ENCODE results near the gene C7orf25. TPM values are rescaled to one million over a fixed set of nuclear protein-coding genes. Genes with fewer than 3 reads are reported as not detected.

C7orf25 gene
- polyA plus RNA-seq, 4 donors: 4.0 to 8.5 (median 6.5) TPM

DNA sequence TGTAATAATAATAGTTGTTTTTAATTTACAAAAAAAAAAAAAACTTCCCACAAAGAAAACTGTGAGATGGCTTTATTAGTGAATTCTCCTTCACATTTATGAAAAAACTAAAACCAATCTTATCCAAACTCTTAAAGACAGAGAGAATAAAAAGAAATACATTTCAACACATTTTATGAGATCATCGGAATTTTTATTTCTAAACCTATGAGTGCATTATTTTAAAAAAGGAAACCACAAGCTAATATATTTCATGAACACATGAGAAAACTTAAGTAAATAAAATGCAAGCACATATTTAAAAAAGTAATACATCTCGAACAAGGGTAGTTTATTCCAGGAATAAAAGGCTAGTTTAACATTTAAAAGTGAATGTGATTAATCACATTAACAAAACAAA lies 31.5 kb downstream of the C7orf25 start:
- DNase-seq (ENCODE audit: low read depth in 4 of 4, low spot score in 2 of 4): no peak

DNA sequence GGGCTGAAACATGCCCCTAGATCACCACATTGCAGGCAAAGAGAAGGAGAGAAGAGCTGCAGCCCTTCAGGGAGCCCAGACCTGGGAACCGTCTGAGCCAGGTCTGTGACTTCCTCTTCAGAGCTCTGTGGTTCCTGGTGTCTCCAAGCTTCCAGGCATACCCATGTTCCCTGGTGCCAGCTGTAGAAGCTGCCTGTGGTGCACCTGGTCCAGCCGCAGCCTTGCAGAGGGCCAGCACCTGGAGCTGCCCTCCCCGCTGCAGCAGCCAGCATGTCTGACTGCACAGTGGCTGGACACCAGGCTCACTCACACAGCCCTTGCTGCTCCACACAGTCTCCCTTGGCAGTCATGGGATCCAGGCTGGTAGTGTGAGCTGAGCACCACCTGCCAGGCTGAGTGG lies 33.6 kb downstream of the C7orf25 start:
- no peak for DNase-seq (ENCODE audit: low read depth in 4 of 4, low spot score in 2 of 4)

DNA sequence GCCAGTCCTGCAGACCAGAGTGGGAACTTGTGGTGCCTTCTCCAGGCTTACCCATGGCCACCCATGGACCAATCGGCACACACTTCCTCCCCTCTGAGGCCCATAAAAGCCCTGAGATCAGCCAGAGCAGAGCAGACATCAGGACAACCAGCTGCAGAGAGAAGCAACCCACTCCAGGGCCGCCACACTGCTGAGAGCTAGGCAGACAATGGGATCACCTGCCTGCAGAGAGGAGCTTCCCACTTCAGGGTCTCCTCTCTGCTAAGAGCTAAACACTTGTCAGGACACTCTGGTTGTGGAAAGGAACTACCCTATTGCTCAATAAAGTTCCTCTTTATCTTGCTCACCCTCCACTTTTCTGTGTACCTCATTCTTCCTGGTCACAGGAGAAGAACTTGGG lies 34.0 kb downstream of the C7orf25 start:
- DNase-seq (ENCODE audit: low read depth in 4 of 4, low spot score in 2 of 4): no peak

DNA sequence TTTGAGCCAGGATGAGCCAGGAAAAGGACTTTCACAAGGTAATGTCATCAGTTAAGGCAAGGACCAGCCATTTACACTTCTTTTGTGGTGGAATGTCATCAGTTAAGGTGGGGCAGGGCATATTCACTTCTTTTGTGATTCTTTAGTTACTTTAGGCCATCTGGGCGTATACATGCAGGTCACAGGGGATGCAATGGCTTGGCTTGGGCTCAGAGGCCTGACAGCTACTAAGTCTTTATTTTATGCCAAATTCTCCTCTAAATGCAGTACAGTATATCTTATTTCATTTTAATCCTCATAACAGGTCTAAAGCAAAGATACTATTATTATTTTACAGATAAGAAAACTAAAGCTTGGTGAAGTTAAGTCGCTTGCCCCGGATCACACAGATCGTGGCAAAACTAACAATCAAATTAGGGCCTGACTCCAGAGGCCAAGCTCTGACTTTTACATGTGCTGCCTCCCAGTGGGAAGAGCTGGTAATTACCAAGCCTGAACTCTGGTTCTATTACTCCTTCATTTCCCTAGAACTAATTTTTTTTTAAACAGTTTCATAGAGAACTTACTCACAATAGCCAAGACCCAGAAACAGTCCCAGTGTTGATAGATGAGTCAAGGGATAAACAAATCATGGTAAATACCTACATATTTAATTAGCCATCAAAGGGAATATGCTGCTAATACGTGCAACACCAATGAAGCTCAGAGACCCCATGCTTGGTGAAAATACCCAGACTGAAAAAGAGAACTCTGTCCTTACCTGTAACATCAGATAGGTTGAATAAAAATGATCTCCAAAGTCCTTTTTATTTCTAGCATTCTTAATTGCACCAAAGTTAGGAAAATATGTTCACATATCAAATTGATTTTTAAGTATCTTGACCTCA lies 35.4 kb downstream of the C7orf25 start:
- DNase-seq (ENCODE audit: low read depth in 4 of 4, low spot score in 2 of 4): no peak

DNA sequence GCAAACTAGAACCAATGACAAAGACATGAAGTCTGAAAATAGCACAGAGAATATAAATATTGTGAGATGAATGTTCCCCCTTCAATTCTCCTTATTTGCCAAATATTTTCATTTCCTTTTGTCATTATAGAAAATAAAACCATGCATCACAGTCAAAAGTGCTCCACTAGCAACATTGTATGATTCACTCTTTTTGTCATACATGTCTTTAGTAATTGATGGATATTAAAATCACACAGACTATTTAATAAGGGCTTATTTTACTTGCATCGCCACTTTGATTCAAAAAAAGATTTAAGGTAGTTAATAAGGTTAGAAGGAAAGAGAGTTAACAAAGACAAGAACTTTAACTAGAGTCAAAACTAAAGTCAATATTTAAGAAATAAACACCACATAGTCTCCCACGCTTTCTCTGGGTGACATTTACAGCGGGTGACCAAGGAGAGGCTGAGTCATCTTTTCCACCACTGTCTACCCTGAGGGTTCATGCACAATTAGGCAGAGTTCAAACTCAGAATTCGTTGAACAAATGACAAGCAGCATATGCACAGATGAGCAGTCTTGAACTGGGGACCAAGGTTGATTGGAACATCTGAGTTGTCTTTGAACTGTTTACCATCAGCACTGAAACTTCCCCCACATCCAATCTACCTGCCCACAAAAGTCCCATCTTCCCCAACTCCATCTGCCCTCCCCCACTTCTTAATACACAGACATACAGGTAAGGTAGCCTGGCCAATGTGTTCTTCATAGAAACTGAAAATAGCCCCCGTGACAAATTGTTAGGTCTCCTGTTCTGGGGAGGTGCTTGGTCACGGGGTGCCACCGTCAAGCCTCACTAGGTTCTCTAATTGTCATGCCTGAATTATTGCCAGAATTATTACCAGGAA lies 42.5 kb downstream of the C7orf25 start:
- DNase-seq (ENCODE audit: low read depth in 4 of 4, low spot score in 2 of 4): no peak

DNA sequence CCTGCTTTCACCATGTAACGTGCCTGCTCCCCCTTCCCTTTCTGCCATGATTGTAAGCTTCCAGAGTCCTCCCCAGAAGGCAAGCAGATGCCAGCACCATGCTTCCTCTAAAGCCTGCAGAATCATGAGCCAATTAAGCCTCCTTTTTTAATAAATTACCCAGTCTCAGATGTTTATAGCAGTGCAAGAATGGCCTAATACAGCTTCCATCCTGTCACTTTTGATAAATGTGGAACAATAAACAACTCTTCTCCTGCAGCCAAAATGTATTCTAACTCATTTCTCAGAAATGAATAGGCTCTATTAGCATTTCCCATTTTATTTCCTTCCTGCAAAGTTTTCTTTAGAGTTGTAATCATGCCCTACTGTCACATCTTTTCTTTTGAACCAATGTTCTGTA lies 43.4 kb downstream of the C7orf25 start:
- DNase-seq (ENCODE audit: low read depth in 4 of 4, low spot score in 2 of 4): no peak

Other genes with a start within 250 kb of the C7orf25 start
- 100 to 1,000 TPM; 216 to 282 (median 255) TPM for gene PSMA2, start 20.1 kb upstream of the C7orf25 start, polyA plus RNA-seq (ENCODE audit: insufficient read length in 4 of 4)
- gene MRPL32, start 20.3 kb upstream of the C7orf25 start, polyA plus RNA-seq (ENCODE audit: insufficient read length in 4 of 4): 100 to 1,000 TPM in 3 of 4 donors, 10 to 100 TPM in 1; 94.8 to 108 (median 102) TPM
- 10 to 100 TPM in 1 of 4 donors, 1 to 10 TPM in 3; 4.3 to 11.2 (median 6.3) TPM for gene HECW1, start 200.6 kb upstream of the C7orf25 start, polyA plus RNA-seq (ENCODE audit: insufficient read length in 4 of 4)

Measured in left renal cortex interstitium (tissue), 4 donors.